Upper lobe of left lung (tissue), 4 donors: ENCODE data around the gene MINDY2.
"Not testable (repeated sequence)": the region's sequence is repeated elsewhere in the genome, so short reads cannot be mapped to it uniquely, and the experiment has no call there.

Experiments used
- POLR2AphosphoS5 ChIP-seq, 2 donors: sonication (generic); formaldehyde crosslinking; IDR thresholded peaks; one replicate each; pipeline ENCODE4 v1.5.1; 2017; ENCODE audit warnings: antibody characterized with exemption in 2 of 2
- TF ChIP-seq, protein P1 (sequence below), 6 experiments: fragments of 450-650 bp in 4 of 6; fragments of 200-600 bp in 2 of 6; sonication (generic) in 2 of 6; IDR thresholded peaks; one replicate each; pipeline ENCODE4 v1.5.1; 2016 to 2019; ENCODE audit warnings: antibody characterized with exemption in 6 of 6

DNA sequence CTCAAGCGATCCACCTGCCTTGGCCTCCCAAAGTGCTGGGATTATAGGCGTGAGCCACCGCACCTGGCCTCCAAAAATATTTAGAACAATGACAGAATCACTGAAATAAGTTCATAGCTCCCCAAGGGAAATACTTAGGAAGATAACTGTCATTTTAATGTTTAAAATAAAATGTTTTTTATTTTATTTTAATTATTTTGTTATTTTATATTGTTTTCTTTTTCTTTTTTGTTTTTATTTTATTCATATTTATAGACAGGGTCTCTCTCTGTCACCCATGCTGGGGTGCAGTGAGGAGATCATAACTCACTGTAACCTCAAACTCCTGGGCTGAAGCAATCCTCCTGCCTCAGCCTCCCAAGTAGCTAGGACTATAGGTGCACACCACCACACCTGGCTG is 80.1 kb downstream of the MINDY2 start:
- TF ChIP-seq, protein P1, sequence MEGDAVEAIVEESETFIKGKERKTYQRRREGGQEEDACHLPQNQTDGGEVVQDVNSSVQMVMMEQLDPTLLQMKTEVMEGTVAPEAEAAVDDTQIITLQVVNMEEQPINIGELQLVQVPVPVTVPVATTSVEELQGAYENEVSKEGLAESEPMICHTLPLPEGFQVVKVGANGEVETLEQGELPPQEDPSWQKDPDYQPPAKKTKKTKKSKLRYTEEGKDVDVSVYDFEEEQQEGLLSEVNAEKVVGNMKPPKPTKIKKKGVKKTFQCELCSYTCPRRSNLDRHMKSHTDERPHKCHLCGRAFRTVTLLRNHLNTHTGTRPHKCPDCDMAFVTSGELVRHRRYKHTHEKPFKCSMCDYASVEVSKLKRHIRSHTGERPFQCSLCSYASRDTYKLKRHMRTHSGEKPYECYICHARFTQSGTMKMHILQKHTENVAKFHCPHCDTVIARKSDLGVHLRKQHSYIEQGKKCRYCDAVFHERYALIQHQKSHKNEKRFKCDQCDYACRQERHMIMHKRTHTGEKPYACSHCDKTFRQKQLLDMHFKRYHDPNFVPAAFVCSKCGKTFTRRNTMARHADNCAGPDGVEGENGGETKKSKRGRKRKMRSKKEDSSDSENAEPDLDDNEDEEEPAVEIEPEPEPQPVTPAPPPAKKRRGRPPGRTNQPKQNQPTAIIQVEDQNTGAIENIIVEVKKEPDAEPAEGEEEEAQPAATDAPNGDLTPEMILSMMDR (IDR thresholded peaks at IDR 0.05) = not testable (repeated sequence)
- TF ChIP-seq POLR2AphosphoS5 (IDR thresholded peaks at IDR 0.05) = not testable (repeated sequence)
